ENCODE data around the gene TRIOBP. TPM values are rescaled to one million over a fixed set of nuclear protein-coding genes. Genes with fewer than 3 reads are reported as not detected.

TRIOBP gene
- total RNA-seq, 1 experiment from 2014 or later: 170 TPM

DNA sequence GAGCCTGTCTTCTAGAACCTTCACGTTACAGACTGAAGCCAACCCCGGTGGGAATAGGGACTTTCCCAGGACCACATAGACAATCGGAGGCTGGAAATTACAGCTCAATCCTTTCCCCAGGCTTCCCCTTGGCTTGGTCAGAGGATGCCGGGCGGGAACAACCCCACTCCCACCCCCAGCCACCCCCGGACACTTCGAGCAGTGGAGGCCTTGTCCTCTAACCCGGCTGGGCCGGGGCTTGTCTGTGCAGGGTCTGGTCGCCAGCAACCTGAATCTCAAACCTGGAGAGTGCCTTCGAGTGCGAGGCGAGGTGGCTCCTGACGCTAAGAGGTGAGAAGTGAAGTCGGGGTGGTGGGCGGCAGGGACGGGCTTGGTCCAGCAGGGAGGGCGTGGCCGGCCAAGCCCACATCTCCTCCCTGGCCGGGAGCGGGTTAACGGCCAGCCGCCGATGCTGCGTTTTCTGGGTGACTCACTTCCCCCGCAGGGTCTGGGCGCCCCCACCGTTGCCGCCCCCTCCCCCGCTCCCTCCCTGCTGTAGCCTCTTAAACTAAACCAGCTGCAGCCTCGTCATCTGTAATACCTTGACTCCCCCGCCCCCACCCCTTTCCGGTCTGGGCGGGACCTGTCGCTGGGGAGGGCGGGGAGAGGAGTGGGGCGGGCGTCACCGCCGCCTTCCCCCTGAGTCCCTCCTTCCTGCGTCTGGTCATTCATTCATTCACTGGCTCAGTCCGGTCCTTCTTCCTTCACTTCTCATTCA is 19.9 kb upstream of the TRIOBP start:
- no peak for TF ChIP-seq EZH2 (IDR thresholded peaks at IDR 0.05; ENCODE audit: low read depth)
- TF ChIP-seq, protein P1, sequence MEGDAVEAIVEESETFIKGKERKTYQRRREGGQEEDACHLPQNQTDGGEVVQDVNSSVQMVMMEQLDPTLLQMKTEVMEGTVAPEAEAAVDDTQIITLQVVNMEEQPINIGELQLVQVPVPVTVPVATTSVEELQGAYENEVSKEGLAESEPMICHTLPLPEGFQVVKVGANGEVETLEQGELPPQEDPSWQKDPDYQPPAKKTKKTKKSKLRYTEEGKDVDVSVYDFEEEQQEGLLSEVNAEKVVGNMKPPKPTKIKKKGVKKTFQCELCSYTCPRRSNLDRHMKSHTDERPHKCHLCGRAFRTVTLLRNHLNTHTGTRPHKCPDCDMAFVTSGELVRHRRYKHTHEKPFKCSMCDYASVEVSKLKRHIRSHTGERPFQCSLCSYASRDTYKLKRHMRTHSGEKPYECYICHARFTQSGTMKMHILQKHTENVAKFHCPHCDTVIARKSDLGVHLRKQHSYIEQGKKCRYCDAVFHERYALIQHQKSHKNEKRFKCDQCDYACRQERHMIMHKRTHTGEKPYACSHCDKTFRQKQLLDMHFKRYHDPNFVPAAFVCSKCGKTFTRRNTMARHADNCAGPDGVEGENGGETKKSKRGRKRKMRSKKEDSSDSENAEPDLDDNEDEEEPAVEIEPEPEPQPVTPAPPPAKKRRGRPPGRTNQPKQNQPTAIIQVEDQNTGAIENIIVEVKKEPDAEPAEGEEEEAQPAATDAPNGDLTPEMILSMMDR (conservative IDR thresholded peaks at IDR 0.05): no peak
- peak; percentile 88 to 93 for DNase-seq
- peaks cover 56% of the 10 kb centered on the region for H3K4me1 ChIP-seq (replicated peaks; ENCODE audit: insufficient read depth)
- no peaks in the 10 kb centered on the region for H3K36me3 ChIP-seq (ENCODE audit: low read depth)
- no peaks in the 10 kb centered on the region for H3K27me3 ChIP-seq (ENCODE audit: insufficient read depth, low read depth)
- no peaks in the 10 kb centered on the region for H3K9me3 ChIP-seq (ENCODE audit: insufficient read depth, low read depth)
- ChIA-PET POLR2A (ENCODE audit: unreplicated experiment) (interaction anchor here (0.6 to 1.0 kb wide), 3 partner anchors 9 to 393 kb away, joined by 6 to 24 read pairs (median 8); partner anchors contain the start of gene NOL12), CTCF (interaction anchor here (0.6 kb wide), 3 partner anchors 132 to 476 kb away, joined by 3 to 7 read pairs (median 6); no protein-coding TSS in a partner anchor)
- H3K79me2 ChIP-seq (ENCODE audit: low read depth): no peaks in the 10 kb centered on the region
- intact Hi-C loops (cut with micrococcal nuclease; ENCODE audit: unreplicated experiment): loop anchor here (1.0 to 10.0 kb wide), 2 partner anchors 76 to 132 kb away; no protein-coding TSS in a partner anchor
- peak overlapping the region; percentile 49; the same call in 1 of the 2 replicates for H2AFZ ChIP-seq
- H3K9me2 ChIP-seq (ENCODE audit: insufficient read depth): no peaks in the 10 kb centered on the region
- BruUV-seq (replicated peaks): TSS peak; percentile 91
- peaks cover 47% of the 10 kb centered on the region for H3F3A ChIP-seq (ENCODE audit: insufficient read depth, low read depth)
- peak overlapping the region; percentile 56 for H3K4me3 ChIP-seq
- peak overlapping the region; percentile 88 for H3K4me2 ChIP-seq
- no peaks in the 10 kb centered on the region for H4K20me1 ChIP-seq (ENCODE audit: insufficient read depth)
- peak overlapping the region; percentile 69 for H3K27ac ChIP-seq

DNA sequence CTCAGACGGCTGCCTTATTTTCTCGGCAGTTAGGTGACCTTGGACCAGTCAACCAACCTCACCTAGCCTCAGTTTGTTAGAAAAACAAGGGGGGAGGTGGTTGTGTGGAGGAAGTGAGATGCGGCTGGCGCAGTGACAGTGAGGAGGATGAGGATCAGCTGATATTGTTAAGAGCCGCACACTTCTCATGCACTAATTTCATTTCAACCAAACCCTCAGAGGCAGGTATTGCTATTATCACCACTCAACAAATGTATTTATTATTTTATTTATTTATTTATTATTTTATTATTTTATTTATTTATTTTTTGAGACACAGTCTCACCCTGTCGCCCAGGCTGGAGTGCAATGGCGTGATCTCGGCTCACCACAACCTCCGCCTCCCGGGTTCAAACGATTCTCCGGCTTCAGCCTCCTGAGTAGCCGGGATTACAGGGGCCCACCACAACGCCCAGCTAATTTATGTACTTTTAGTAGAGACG is 19.3 kb upstream of the TRIOBP start:
- no peak for TF ChIP-seq EZH2 (IDR thresholded peaks at IDR 0.05; ENCODE audit: low read depth)
- TF ChIP-seq, protein P1 (conservative IDR thresholded peaks at IDR 0.05): no peak
- peak overlapping the region; percentile 56 for H3K4me3 ChIP-seq
- peaks cover 56% of the 10 kb centered on the region for H3K4me1 ChIP-seq (replicated peaks; ENCODE audit: insufficient read depth)
- H3K36me3 ChIP-seq (ENCODE audit: low read depth): no peaks in the 10 kb centered on the region
- peak overlapping the region; percentile 88 for H3K4me2 ChIP-seq
- H3K9me2 ChIP-seq (ENCODE audit: insufficient read depth): no peaks in the 10 kb centered on the region
- no peaks in the 10 kb centered on the region for H3K79me2 ChIP-seq (ENCODE audit: low read depth)
- intact Hi-C loops (cut with micrococcal nuclease; ENCODE audit: unreplicated experiment): loop anchor here (1.0 to 10.0 kb wide), 2 partner anchors 76 to 133 kb away; no protein-coding TSS in a partner anchor
- H3K27me3 ChIP-seq (ENCODE audit: insufficient read depth, low read depth): no peaks in the 10 kb centered on the region
- peaks cover 47% of the 10 kb centered on the region for H3F3A ChIP-seq (ENCODE audit: insufficient read depth, low read depth)
- ChIA-PET POLR2A (ENCODE audit: unreplicated experiment) (interaction anchor here (0.6 kb wide), 2 partner anchors 107 to 393 kb away, joined by 6 to 8 read pairs; no protein-coding TSS in a partner anchor), CTCF (interaction anchor here (0.6 kb wide), 2 partner anchors 132 to 210 kb away, joined by 6 to 7 read pairs; no protein-coding TSS in a partner anchor)
- no peak overlapping the region for H3K27ac ChIP-seq
- DNase-seq: no peak
- H2AFZ ChIP-seq: no peak overlapping the region
- H3K9me3 ChIP-seq (ENCODE audit: insufficient read depth, low read depth): no peaks in the 10 kb centered on the region
- BruUV-seq (replicated peaks): no TSS peak
- H4K20me1 ChIP-seq (ENCODE audit: insufficient read depth): no peaks in the 10 kb centered on the region

DNA sequence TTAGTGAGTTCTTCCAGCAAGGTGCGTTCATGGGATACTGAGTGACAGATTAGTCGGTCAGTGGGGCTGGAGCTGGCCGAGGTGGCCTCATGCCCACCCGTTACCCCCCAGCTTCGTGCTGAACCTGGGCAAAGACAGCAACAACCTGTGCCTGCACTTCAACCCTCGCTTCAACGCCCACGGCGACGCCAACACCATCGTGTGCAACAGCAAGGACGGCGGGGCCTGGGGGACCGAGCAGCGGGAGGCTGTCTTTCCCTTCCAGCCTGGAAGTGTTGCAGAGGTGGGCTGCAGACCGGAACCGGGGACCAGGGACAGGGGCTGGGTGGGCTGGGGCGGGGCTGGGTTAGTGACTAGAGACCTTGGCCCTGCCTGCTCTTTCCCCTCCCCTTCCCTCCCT is 18.5 kb upstream of the TRIOBP start:
- TF ChIP-seq, protein P1 (conservative IDR thresholded peaks at IDR 0.05): no peak
- no peak for TF ChIP-seq EZH2 (IDR thresholded peaks at IDR 0.05; ENCODE audit: low read depth)
- Histone ChIP-seq H3K27ac (no peak overlapping the region), H3F3A (ENCODE audit: insufficient read depth, low read depth) (peaks cover 47% of the 10 kb centered on the region), H3K4me1 (replicated peaks; ENCODE audit: insufficient read depth) (peaks cover 56% of the 10 kb centered on the region), H3K4me2 (no peak overlapping the region), H3K36me3 (ENCODE audit: low read depth) (no peaks in the 10 kb centered on the region), H2AFZ (no peak overlapping the region), H3K4me3 (no peak overlapping the region), H3K9me3 (ENCODE audit: insufficient read depth, low read depth) (no peaks in the 10 kb centered on the region), H4K20me1 (ENCODE audit: insufficient read depth) (no peaks in the 10 kb centered on the region), H3K27me3 (ENCODE audit: insufficient read depth, low read depth) (no peaks in the 10 kb centered on the region), H3K79me2 (ENCODE audit: low read depth) (no peaks in the 10 kb centered on the region), H3K9me2 (ENCODE audit: insufficient read depth) (no peaks in the 10 kb centered on the region)
- CTCF ChIA-PET: no interaction called here
- POLR2A ChIA-PET (ENCODE audit: unreplicated experiment): no interaction called here
- no peak for DNase-seq
- intact Hi-C loops (cut with micrococcal nuclease; ENCODE audit: unreplicated experiment): loop anchor here (10.0 kb wide), 1 partner anchor 134 kb away; no protein-coding TSS in a partner anchor
- no TSS peak for BruUV-seq (replicated peaks)

Data from PC-9 (cell line).